22Rv1 (cell line): ENCODE measurements around the gene DPCD.

Experiments used
- ZFX ChIP-seq: fragments of 450-650 bp; IDR thresholded peaks from 2 replicates; pipeline ENCODE4 v1.6.1; 2017; ENCODE audit warnings: antibody characterized with exemption, borderline replicate concordance
- TF ChIP-seq, protein P1 (sequence below): fragments of 450-650 bp; IDR thresholded peaks from 2 replicates; pipeline ENCODE4 v1.5.1; 2017; ENCODE audit warnings: mild to moderate bottlenecking

DNA sequence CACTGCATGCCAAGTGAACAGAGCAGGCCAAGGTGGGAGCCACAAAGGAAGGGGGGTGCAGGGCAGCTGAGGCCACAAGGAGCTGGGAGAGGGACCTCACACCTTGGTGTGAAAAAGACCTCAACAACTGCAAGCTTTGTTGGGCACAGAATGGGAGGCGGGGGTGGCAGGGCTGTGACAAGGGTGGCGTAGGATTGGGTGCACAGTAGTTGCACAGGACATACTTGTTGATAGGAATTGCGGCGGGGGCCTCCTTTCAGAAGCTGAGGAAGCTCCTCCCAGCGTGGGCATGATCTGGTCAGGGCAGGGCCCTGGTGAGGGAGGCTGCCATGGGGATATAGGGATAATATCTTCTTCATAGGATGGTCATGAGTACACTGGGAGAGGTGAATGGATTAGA lies 25.9 kb upstream of the DPCD start:
- no peak for TF ChIP-seq ZFX
- TF ChIP-seq, protein P1, sequence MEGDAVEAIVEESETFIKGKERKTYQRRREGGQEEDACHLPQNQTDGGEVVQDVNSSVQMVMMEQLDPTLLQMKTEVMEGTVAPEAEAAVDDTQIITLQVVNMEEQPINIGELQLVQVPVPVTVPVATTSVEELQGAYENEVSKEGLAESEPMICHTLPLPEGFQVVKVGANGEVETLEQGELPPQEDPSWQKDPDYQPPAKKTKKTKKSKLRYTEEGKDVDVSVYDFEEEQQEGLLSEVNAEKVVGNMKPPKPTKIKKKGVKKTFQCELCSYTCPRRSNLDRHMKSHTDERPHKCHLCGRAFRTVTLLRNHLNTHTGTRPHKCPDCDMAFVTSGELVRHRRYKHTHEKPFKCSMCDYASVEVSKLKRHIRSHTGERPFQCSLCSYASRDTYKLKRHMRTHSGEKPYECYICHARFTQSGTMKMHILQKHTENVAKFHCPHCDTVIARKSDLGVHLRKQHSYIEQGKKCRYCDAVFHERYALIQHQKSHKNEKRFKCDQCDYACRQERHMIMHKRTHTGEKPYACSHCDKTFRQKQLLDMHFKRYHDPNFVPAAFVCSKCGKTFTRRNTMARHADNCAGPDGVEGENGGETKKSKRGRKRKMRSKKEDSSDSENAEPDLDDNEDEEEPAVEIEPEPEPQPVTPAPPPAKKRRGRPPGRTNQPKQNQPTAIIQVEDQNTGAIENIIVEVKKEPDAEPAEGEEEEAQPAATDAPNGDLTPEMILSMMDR = no peak
